NCI-H2029 (cell line): ENCODE measurements around the gene SLC16A9.

ENCODE experiments used
- DNase-seq: peaks from one replicate; lab custom pipeline; 2025; lab: John Stamatoyannopoulos, UW

The SLC16A9 gene

DNA sequence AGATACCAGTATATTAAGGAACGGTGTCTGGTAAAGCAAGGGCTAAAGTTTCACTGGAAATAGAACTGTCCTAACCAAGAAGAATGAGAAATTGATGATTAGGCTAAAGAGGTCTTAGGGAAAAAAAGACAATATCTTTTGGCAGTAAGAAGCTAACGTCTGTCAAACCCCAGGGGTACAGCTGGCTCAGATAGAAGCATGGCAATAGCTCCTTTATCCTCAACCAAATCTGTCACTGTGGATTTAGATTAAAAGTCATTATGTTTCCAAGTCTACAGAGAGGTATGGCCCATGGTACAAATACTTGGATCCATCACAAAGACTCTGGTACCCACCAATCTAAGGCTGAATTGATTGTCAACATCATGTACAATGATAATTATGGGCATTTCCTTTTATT, 8.6 kb upstream of the SLC16A9 start:
- no peak for DNase-seq

DNA sequence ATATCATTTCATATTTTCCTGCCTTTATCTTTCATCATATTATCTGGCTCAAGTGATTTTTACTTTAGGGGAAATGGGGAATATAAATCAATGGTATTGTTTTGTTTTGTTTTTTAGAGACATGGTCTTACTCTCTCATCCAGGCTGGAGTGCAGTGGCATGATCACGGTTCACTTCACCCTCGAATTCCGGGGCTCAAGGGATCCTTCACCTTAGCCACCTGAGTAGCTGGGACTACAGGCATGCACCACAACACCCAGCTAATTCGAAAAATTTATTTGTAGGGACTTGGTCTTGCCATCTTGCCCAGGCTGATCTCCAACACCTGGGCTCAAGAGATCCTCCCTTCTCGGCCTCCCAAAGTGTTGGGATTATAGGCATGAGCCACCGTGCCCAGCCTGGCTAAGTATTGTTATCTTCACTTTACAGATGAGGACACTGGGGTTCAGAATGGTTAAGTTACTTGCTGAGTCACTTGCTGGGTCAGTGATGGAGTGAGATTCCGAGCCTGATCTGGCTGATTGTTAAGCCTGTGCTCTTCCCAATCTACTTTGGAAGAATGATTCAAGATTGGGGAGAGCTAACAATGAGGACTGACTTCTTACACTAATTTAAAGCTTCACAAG, 3.7 kb upstream of the SLC16A9 start:
- no peak for DNase-seq

DNA sequence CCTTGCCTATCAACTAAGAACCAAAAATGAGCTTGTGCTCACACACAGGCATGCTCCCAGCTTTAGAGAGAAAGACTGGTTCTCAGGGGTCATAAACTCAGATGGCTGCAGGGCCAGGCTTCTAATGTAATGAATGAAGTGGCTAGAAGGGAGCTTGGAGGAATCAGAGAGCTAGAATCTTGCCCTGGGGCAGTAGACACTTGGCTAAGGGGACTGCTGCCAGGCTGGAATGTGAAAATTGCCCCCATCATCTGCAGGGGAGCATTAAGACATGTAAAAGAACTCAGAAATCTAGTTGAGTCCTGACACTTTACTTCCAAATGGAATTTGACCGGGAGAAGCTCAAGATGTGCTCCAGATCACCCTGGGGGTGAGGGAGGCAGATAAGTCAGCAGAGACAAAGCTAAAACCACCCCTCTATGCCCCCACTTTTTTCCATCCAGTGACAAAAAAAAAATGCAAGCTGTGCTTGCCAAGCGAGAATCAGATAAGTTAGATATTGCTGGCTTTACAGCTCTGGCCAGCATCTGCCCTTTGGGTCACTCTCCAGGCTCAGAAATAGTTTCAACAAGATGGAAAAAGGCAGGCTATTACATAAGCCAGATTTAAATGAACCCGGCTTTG, 2.3 kb upstream of the SLC16A9 start:
- no peak for DNase-seq

DNA sequence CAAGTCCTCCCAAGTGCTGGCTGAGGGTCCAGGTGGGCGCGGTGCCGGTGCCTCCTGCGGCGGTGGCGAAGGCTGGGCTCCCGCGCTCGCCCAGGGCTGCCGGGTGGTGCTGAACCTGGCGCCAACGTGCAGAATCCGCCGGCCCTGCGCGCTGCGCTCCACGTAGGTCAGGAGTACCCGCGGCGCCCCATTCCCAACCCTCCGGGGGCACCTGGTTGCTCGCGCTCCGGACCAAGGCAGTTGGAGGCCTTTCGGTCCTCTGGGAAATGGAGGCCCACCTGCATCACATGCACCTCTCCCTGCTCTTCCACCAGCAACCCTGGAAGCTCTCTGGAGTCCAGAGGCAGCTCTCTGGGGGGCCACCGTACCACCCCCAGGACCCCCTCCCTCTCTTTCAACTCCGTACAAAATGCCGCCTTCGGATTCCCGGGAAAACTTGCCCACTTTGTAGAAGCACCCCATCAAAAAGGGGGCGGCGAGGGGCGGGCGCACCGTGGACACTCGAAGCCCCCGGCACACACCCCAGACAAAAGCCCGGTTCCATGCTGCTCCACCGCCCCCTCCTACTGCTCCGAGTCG, 745 bp downstream of the SLC16A9 start:
- DNase-seq = no peak

DNA sequence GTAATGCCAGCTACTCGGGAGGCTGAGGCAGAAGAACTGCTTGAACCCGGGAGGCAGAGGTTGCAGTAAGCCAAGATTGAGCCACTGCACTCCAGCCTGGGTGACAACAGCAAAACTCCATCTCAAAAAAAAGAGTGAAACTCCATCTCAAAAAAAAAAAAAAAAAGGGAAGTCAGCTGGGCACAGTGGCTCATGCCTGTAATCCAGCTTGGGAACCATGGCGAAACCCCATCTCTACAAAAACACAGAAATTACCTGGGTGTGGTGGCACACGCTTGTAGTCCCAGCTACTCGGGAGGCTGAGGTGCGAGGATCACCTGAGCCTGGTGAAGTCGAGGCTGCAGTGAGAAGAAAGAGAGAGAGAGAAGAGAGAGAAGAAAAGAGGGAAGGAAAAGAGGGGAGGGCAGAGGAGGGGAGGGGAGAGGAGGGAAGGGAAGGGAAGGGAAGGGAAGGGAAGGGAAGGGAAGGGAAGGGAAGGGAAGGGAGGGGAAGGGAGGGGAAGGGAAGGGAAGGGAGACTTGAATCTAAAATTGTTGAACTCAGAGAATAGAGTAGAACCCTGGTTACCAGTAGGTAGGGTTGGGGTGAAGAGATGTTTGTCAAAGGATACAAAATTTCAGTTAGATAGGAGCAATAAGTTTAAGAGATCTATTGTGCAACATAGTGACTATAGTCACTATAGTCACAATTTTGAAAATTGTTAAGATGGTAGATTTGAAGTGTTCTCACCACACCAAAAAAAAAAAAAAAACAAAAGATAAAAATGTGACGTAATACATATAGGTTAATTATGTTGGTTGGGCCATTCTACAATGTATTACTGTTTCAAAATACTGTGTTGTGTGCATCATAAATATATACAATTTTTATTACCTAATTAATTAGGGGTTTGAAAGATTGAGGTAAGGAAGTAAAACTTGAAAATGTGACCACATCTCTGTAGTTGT, 2.5 kb downstream of the SLC16A9 start:
- no peak for DNase-seq

DNA sequence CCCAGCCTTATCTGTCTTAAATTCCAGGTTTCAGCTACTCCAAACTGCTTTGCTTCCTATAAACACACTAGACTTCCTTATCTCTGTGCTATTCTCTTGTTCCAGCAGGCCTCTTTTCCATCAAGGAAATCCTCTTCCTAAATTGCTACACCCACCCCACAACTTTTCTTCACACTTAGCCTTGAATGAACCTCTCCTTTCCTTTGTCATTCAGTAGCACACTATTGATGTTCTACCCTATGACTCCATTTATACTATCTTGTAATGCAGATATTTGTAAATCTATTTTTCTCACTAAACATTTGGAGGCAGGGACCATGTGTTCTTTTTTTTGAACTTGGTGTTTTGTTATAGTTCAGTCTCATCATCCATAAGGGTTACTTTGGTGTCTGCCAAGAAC, 3.7 kb downstream of the SLC16A9 start:
- no peak for DNase-seq

DNA sequence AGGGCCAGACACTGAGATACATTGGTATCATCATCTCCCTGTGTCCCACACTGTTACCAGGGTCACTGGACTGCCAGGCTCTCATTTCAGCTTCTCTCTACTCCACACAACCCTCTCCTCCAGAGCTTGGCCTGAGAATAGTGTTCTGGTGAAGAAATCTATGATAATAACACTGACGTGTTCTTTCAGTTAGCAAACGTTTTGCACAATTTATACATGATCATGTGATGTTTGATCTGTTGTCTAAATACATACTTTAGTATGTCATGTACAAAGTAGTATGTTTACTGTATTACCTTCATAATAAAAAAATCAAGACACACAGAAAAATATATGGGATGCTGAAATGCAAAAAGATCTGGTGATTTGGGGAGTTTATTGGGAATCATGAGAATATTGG, 5.0 kb downstream of the SLC16A9 start:
- DNase-seq = no peak

DNA sequence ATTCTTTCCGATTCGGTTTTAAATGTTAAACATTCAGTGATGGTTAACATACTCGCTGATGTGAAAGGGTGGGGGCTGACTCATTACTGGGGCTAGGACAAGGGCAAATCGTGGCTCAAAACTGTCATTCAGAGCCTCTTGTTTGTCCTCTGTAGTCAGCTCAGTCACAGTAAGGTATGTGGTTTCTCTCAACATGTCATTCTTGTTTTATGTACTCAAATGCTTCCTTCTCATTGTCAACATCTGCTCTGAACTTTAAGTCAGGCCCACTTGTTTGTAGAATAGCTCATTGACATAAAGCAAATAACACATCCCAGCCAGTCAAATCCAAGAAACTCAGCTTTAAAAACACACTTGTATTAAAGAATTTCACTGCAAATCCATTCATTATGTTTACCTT, 7.3 kb downstream of the SLC16A9 start:
- DNase-seq = no peak

DNA sequence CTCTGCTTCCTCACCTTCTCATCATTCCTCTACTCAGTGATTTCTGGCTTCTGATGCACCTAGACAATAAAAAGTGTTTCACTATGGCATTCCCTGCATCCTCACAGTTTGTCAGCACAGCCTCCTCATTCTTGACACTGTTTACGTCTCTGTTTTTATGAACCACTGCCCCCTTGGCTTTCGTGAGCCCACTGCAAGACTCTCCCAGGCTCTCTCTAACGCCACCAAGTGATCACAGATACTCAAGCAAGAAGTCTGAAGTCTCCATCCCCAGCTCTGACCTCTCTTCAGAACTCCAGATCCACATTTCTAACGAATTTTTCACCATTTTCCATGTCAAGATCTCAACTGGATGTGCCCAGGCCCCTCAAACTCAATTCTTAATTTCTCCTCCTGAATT, 8.9 kb downstream of the SLC16A9 start:
- no peak for DNase-seq

DNA sequence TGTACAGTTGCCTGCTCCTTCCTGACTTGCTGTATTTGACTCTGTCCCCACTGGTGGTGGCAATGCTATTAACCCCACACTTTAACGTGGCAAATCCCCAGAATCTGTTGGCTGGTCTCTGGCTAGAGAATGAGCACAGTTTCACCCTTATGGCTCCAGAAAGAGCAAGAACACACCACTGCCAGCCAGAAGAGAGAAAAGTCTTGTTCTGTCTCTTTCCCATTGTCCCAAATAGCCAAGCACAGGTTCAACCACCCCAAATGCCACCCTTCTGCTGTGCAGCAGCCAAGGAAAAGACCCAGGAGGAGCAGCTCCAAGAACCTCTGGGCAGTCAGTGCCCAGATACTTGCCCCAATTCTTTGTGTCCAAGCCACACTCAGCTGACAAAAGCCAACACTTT, 11.3 kb downstream of the SLC16A9 start:
- DNase-seq = no peak

DNA sequence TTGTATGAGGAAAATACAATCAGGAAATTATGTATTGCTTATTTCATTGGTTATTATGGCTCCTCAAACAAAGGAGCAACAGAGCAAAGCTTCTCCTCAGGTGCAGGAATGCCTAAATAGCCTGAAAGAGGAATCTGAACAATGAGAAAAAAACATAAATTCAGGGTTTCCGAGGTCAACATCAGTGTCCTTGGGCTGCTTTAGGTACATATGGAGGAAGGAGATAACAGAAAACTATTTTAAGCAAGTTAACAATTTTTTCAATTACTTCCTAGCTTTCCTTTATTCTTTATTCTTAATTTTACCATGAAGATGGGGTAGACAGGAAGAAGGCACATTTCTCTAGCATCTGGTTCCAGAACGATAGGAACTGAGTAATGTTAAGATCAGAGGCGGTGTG, 14.0 kb downstream of the SLC16A9 start:
- DNase-seq = no peak

DNA sequence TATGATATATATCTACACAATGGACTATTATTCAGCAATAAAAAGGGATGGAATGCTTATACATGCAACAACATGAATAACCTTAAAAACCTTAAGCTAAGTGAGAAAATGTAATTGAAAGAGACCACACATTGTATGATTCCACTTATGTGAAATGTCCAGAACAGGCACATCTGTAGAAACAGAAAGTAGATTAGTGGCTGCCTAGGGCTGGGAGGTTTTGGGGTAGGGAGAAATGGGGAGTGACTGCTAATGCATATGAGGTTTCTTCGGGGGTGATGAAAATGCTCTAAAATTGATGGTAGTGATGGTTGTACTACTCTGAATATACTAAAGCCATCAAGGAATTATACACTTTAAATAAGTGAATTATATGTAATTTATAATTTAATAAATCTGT, 14.7 kb downstream of the SLC16A9 start:
- DNase-seq = no peak

DNA sequence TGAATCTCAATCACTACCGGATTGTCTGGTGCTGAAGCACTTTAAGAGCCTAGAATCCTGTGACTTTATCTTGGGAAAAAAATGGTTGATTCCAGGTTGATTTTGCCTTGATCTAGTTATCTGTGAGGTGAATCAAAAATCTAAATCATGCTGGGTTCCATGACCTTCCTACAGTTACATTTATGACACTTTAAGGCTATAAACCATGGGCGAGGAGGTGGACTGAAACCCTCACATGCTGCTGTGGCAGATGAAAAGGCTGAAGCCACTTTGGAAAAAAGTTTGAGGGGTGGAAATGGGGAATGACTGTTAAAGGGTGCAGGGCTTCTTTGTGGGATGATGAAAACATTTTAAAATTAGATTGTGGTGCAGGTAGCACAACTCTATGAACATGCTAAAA, 17.5 kb downstream of the SLC16A9 start:
- no peak for DNase-seq

DNA sequence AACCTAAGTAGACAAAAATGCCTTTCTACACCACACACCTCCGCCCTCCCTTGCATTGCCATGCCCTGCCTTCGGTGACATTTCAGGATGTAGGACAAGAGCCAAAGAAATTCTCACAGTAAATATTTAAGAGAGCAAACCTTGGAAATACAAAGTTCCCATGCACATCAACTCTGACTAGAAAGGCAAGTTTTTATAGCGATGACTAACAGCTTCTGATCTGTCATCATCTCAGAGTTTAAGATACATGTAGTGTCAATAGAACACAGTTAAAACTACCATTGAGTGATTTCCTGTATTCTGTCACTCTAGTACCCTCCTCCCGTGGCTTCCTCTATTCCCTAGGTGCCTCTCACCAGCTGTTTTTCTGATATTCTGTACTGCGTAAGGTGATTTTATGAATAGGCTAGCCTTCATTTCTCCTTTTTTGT, 20.7 kb downstream of the SLC16A9 start:
- no peak for DNase-seq

DNA sequence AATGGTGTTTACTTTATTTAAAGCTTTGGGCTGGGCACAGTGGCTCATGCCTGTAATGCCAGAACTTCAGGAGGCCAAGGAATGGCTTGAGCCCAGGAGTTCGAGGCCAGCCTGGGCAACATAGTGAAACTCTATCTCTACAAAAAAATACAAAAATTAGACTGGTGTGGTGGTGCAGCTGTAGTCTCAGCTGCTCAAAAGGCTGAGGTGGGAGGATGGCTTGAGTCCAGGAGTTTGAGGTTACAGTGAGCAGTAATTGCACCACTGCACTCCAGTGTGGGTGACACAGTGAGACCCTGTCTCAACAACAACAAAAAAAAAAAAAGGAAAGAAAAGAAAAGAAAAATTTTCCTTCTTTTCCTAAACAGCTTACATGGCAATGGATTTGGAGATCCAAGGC, 22.0 kb downstream of the SLC16A9 start:
- no peak for DNase-seq

DNA sequence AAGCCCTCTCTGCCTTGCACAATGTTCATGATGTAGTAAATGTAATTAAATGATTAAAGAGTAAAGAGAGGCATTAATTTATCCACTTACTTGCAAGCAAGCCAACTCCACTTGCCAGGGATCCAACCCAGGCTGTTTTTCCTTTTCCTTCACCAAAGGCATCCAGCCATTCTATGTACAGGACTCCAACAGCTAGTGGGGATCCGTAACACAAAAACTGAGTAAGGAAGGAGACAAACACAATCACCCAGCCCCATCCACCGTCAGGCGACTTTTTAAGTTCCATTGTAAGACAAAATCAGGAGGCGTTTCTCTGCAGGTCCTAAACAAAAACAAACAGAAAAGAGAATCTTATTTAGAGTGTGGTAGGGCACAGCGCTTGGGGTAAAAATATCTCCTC, 25.6 kb downstream of the SLC16A9 start:
- DNase-seq = no peak

DNA sequence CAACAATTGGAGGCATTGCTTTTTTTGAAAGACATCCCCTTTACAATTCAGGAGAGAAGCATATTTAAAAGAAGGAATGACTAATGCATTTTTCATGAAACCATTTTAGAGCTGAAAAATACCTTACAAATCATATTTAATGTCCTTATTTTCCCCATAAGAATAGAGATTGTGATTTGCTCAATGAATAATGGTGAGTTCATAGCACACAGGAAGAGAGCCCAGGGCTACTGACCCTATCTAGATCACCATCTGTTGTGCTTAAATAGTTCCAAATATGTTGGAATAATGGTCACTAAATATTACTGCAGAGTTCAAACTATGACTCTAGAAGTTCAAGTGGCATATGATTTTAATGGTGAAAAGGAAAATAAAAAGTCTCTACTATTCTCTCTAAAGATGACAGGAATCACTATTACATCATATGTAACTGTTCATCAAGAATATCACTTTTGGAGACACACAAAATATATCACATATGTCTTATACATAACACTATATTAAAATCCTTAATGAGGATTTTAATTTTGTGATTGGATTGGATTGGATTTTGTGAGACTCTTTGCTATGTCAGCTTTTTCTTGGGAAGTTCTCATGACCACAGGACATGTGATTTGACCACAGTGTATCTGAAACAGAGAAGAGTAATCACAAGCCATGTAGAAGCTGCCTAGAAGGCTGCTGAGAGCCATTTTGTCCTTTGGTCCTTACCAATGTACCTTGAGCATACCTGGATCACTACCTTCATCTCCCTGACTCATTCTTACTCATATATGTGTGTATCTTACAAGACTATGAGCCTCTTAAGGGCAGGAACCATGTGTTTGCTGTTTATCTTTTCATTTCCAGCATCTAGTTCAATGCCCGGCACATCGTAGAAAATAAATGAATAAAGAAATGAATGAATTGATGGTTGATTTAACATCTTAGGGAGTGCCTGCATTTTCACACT, 26.4 kb downstream of the SLC16A9 start:
- no peak for DNase-seq

DNA sequence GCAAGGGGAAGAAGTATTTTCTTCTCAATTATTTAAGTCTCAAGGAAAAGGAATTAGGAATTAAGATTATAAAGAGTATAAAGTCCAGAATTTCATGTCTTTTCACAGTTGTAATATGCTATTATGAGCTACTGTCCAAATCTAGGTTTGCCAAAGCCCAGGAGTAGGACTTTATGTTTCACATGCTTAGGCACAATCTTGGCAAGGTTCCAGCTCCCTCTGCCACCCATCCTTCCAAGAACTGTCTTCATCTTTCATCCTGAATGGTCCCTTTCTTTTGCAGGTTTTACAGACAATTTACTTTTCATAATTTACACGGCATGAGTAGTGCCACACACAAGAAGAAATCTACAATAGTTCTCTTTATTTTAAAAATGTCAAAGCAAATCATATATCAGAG, 29.5 kb downstream of the SLC16A9 start:
- DNase-seq = no peak

DNA sequence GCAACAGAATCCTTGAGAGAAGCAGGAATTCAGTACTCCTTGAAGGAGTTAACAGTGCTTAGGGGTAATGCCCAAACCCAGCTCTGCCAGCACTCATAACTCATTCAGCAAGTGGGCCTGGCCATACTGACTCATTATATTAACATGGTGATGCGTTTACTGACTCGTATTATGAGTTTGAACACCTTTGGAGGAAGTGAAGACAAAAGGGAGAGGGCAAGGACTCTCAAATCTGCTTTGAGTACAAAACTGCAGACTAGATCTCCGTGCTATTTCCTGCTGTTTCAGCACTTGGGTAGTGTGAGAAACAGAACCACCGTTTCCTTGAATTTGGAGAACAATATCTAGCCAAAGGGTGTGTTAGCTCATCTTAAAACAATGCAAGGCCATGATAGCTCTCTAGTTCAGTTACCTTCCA, 30.8 kb downstream of the SLC16A9 start:
- no peak for DNase-seq

DNA sequence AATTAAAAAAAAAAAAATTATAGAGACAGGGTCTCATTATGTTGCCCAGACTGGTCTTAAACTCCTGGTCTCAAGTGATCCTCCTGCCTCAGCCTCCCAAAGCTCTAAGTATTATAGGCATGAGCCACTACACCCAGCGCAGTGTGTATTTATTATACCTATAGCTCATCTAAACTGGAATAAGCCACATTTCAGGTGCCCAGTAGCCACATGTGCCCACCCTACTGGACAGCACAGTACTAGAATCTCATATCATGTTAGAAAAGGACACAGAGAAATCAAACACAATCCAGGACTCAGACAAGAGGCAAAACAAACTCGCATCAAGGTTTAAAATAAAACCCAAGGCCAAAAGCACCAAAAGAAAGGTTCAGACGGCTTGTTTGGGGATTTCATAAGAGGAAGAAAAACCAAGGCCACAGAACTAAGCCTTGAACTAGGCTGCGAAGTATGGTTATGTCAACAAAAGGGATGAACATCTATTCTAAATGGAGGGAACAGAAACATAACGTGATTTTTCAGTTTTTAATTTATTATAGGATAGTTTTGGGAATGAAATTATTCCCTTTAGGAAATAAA, 32.3 kb downstream of the SLC16A9 start:
- DNase-seq = no peak

DNA sequence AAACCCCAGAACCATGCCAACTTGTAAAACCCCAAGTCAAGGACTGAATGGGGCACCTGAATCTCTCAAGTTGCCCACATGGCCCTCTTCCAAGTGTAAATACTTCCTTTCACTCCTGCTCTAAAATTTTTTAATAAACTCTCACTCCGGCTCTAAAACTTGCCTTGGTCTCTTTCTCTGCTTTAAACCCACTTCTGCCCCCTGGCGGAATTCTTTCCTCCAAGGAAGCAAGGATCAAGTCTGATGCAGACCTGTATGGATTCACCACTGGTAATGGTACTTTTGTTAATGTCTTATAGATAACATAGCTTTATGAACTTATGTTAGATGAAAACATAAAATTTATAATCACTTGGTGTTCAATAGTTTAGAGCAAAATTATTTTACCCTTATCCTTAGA, 33.8 kb downstream of the SLC16A9 start:
- no peak for DNase-seq
